HL-60 (cell line): ENCODE results near the gene DYNC1LI1.

Source experiments
- DNase-seq, 2 experiments: peaks; one replicate each; pipeline ENCODE4 v3.0.0-alpha.2; 2010 to 2020; ENCODE audit warnings: low read depth in 1 of 2, low spot score in 1 of 2
- H3K27ac ChIP-seq: fragments of 250-450 bp; sonication (Bioruptor Pico); replicated peaks from 2 replicates; pipeline ENCODE4 v1.5.1; 2020; ENCODE audit warnings: mild to moderate bottlenecking, moderate library complexity
- H3K27me3 ChIP-seq: fragments of 250-450 bp; sonication (Bioruptor Pico); 2 replicates; pipeline ENCODE4 v1.5.1; 2021; ENCODE audit warnings: mild to moderate bottlenecking, moderate library complexity; ENCODE audit not compliant: insufficient read depth, poor library complexity, severe bottlenecking
- H3K4me3 ChIP-seq: replicated peaks from 2 replicates; pipeline ENCODE4 v1.5.1; 2011; ENCODE audit warnings: mild to moderate bottlenecking, control low read depth, low read length; ENCODE audit not compliant: insufficient read depth
- GABPA ChIP-seq: IDR thresholded peaks from 2 replicates; pipeline ENCODE4 v1.6.1; 2012; ENCODE audit warnings: low read depth
- POLR2AphosphoS5 ChIP-seq: IDR thresholded peaks from 2 replicates; pipeline ENCODE4 v1.6.1; 2012; ENCODE audit warnings: low read depth
- SPI1 ChIP-seq: IDR thresholded peaks from 2 replicates; pipeline ENCODE4 v1.6.1; 2012; ENCODE audit warnings: low read depth, mild to moderate bottlenecking, borderline replicate concordance
- TF ChIP-seq, protein P1 (sequence below): IDR thresholded peaks from 2 replicates; pipeline ENCODE4 v1.6.1; 2012; ENCODE audit warnings: low read depth; ENCODE audit not compliant: insufficient replicate concordance
- TF ChIP-seq, protein P2 (sequence below): IDR thresholded peaks from one replicate; pipeline ENCODE4 v1.5.1; 2011; ENCODE audit warnings: low read length, control low read depth, inconsistent platforms; ENCODE audit not compliant: insufficient read depth

The DYNC1LI1 gene

DNA sequence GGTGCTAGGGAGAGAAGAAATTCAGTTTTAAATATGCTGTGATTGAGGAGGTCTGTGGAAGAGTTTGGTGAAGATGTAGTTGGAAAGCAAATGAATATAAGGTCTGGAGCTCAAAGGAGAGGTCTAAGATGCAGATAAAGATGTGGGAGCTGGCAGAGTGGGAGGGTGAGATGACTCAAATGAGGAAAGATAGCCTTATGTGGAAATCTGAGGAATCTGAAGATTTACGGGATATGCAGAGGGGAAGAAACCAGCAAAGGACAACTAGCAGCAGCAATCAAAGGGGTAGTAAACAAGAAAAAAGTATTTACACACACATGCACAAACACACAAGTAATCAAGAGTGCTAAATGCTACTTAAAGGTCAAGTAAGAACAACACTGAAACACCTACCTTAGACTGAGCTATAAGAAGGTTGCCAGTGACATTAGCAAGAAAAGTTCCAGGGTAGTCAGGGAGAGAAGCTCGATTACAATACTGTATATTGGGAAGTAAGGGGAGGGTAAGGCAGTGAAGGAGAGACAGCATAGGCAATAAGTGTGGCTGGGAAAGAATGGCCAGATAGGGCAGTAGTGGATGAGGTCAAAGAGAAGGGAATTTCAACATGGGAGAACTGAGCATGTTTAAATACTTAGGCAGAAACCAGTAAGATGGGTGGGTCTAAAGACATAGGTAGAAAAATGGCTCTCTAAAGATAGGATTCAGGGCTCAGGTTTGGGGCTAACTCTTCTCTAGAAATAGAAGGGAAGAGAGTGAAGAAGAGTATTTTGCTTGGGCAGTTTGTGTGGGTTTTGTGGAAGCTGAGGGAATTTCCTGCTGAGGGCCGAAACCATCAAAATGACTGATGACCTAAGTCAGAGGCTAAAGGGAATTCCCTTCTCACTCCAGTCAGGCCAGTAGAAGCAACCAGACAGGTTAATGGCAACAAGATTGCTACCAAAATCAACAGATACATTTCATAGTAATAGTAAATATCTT is 76.9 kb downstream of the DYNC1LI1 start:
- no peak for TF ChIP-seq POLR2AphosphoS5
- TF ChIP-seq, protein P1, sequence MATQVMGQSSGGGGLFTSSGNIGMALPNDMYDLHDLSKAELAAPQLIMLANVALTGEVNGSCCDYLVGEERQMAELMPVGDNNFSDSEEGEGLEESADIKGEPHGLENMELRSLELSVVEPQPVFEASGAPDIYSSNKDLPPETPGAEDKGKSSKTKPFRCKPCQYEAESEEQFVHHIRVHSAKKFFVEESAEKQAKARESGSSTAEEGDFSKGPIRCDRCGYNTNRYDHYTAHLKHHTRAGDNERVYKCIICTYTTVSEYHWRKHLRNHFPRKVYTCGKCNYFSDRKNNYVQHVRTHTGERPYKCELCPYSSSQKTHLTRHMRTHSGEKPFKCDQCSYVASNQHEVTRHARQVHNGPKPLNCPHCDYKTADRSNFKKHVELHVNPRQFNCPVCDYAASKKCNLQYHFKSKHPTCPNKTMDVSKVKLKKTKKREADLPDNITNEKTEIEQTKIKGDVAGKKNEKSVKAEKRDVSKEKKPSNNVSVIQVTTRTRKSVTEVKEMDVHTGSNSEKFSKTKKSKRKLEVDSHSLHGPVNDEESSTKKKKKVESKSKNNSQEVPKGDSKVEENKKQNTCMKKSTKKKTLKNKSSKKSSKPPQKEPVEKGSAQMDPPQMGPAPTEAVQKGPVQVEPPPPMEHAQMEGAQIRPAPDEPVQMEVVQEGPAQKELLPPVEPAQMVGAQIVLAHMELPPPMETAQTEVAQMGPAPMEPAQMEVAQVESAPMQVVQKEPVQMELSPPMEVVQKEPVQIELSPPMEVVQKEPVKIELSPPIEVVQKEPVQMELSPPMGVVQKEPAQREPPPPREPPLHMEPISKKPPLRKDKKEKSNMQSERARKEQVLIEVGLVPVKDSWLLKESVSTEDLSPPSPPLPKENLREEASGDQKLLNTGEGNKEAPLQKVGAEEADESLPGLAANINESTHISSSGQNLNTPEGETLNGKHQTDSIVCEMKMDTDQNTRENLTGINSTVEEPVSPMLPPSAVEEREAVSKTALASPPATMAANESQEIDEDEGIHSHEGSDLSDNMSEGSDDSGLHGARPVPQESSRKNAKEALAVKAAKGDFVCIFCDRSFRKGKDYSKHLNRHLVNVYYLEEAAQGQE: no peak
- TF ChIP-seq SPI1: no peak
- no peak for TF ChIP-seq GABPA
- TF ChIP-seq, protein P2, sequence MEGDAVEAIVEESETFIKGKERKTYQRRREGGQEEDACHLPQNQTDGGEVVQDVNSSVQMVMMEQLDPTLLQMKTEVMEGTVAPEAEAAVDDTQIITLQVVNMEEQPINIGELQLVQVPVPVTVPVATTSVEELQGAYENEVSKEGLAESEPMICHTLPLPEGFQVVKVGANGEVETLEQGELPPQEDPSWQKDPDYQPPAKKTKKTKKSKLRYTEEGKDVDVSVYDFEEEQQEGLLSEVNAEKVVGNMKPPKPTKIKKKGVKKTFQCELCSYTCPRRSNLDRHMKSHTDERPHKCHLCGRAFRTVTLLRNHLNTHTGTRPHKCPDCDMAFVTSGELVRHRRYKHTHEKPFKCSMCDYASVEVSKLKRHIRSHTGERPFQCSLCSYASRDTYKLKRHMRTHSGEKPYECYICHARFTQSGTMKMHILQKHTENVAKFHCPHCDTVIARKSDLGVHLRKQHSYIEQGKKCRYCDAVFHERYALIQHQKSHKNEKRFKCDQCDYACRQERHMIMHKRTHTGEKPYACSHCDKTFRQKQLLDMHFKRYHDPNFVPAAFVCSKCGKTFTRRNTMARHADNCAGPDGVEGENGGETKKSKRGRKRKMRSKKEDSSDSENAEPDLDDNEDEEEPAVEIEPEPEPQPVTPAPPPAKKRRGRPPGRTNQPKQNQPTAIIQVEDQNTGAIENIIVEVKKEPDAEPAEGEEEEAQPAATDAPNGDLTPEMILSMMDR: no peak
- Histone ChIP-seq H3K27ac (no peak overlapping the region), H3K4me3 (no peak overlapping the region), H3K27me3 (no peaks in the 10 kb centered on the region)
- no peak for DNase-seq

DNA sequence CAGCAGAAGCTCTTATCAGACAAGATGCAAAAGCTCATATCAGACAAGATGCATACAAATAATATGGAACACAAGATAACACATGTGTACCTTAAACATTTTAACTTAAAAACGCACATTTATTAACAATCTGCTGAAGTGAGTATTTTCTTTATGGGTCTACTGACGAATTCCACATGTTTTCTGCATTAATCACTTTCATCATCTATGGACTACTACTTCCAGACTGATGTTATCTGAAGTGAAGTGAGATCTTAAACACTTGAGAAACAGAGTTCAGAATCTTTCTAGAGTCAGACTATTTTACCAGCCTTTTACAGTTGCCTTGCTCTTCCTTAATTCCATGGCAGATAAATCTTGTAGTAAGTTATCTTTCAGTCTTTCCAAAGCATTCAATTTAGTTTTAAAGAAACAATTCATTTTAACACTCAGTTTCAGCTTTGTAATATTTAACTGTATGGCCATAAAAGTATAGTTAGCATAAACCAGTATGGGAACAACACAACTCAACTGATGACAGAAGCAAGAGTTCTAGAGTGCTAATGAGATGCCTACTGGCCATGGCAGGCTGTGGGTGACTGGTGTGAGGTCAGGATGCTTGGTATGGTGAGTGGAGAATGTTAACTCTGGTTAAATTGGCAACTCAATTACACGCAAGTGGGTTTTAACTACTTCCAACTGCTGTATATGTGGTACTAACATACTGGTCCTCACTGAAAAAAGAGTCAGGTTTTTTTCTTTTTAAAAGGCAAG is 77.8 kb downstream of the DYNC1LI1 start:
- H3K27ac ChIP-seq: no peak overlapping the region

More for the DNA sequence above, 77.8 kb downstream of the DYNC1LI1 start:
- Histone ChIP-seq H3K4me3 (no peak overlapping the region), H3K27me3 (no peaks in the 10 kb centered on the region)
- DNase-seq: no peak
- TF ChIP-seq POLR2AphosphoS5: no peak
- TF ChIP-seq SPI1: no peak
- TF ChIP-seq GABPA: no peak
- TF ChIP-seq, protein P1: no peak
- TF ChIP-seq, protein P2: no peak
